DND-41 (cell line): Measurements from ENCODE around the gene GALNT4.

Experiments
- EZH2 ChIP-seq: IDR thresholded peaks from 3 replicates; pipeline ENCODE4 v1.6.1; 2012; ENCODE audit warnings: borderline replicate concordance, low read depth, mild to moderate bottlenecking, moderate library complexity, low read length, inconsistent platforms; ENCODE audit not compliant: severe bottlenecking
- TF ChIP-seq, protein P1 (sequence below): IDR thresholded peaks from 2 replicates; pipeline ENCODE4 v1.5.1; 2012; ENCODE audit warnings: borderline replicate concordance, low read length, moderate library complexity, mild to moderate bottlenecking; ENCODE audit not compliant: poor library complexity, severe bottlenecking; ENCODE audit errors: extremely low read depth

- TF ChIP-seq, protein P1, sequence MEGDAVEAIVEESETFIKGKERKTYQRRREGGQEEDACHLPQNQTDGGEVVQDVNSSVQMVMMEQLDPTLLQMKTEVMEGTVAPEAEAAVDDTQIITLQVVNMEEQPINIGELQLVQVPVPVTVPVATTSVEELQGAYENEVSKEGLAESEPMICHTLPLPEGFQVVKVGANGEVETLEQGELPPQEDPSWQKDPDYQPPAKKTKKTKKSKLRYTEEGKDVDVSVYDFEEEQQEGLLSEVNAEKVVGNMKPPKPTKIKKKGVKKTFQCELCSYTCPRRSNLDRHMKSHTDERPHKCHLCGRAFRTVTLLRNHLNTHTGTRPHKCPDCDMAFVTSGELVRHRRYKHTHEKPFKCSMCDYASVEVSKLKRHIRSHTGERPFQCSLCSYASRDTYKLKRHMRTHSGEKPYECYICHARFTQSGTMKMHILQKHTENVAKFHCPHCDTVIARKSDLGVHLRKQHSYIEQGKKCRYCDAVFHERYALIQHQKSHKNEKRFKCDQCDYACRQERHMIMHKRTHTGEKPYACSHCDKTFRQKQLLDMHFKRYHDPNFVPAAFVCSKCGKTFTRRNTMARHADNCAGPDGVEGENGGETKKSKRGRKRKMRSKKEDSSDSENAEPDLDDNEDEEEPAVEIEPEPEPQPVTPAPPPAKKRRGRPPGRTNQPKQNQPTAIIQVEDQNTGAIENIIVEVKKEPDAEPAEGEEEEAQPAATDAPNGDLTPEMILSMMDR = no peak
- TF ChIP-seq EZH2 = no peak
These were observed 3.0 kb downstream of the GALNT4 start for GRCh38 chr12:89521364-89522223.
